HG03196 (cell line): ENCODE data around the gene STK35.

ENCODE experiments used
- ATAC-seq: cut with Tn5 transposase; IDR thresholded peaks from one replicate; pipeline ENCODE4 v1.9.1; 2021; ENCODE audit not compliant: unreplicated experiment

The STK35 gene

DNA sequence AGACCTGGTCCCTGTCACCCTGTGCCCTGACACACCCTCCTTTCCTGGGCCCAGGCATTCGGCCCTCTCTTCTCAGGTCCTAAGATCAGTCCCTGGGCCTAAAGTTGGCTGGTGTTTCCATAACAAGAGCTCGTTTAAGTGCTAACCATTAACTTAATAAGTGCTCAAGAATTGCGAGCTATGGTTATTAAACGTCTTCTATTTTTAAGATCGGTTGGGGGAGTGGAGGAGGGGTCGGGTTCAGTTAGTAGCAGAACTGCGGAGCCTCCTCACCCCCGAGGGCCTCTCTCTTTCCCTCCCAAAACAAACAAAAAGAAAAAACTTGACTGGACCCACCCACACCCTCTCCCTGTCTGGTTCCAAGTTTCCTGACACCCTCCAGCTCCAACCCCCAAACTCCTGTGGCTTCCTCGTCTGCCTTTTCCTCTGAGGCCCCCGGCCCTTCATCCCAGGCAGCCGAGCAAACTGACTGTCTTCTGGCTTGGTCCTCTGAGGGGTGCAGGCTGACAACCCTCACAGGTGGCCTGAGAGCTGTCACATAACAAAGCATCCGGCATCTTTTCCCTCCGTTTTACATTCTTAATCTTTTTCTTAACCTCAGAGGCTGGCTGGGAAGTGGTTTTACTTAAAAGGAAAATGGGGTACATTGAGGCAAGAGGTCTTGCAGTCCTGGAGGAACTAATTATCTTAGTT, 2.0 kb downstream of the STK35 start:
- no peak for ATAC-seq

DNA sequence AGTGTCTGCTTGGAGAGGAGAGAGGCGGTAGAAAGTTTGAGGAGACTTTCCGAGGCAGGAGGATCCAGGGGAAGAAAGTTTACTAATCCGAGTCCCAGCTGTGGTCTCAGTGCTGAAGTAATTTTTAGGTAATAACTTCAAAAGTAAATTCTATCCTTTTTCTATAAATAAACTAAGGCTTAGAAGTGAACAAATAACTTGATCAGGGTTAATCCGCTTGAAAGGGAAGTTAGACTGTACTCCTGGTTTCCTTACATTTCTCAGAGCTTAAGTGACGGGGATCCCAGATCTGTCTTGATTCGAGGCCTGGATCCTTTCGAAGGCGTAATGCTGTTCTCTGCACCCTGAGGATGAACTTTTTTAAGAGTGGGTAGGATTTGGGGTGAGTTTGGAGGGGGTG, 2.6 kb downstream of the STK35 start:
- no peak for ATAC-seq

DNA sequence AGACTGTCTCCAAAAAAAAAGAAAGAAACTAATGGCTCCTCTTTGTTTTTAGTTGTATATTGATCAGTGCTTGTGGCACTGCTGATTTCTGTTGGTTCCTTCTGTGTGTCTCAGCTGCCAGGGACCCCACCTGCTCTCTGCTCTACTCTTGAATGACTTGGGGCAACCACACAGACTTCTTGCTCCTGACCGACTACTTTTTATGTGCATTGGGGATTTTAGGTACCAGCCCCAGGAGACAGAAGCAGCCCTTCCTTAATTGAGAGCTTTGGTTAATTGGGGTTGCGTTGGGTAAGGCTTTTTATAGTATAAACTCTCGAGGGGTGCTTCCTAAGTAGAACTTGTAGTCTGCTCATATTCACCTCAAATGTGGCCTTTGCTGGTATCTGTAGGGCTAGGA, 6.9 kb downstream of the STK35 start:
- ATAC-seq = no peak

DNA sequence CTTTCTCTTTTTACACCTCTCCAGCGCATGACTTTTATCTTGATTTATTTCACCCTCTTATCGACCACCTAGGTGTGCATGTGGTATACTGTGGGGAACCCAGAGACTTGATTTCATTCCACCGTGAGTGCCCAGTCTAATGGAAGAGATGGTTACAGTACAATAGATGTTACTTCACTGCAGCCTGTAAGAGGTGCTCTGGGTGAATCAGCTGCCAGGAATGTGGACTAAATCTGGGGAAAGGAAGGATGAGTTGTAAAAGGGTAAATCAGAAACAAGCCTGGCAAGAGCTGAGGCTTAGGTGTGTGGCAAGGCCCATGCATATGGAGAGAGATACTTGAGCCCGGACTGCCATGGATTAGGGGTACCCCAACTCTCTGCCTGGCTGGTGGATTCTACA, 7.4 kb downstream of the STK35 start:
- no peak for ATAC-seq

DNA sequence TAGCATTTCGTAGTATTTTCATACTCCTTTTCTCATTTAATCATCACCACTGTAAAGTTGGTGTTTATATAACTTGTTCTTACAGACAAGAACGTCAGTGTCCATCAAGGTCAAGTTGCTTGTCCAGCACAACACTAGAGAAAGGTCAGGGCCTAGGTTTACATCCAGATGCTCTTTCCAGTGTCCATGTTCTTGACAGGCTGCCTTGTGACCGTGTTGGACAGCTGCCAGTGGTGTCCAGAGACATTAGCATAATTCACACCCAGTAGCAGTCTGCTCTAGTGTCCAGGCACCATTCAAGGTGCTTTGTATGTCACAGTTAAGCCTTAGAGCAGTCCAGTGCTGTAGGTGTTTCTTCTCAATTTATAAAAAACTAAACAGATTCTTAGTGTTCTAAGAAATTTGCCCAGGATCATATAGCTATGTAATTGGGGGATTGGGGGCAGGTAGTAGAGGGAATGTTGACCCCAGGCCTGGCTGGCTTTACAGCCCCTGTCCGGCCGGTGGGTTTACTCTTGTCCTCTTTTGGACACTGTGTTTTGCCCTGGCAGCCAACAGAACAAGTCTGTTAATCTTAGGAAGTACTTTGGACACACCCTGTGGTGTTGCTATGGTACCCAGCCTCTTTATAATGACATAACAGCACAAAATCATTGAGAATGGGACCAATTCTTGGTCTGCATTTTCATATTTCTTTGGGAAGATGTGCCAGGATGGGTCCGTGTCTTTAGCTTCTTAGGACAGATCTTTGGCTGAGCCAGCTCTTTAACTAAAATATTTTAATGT, 8.0 kb downstream of the STK35 start:
- no peak for ATAC-seq

DNA sequence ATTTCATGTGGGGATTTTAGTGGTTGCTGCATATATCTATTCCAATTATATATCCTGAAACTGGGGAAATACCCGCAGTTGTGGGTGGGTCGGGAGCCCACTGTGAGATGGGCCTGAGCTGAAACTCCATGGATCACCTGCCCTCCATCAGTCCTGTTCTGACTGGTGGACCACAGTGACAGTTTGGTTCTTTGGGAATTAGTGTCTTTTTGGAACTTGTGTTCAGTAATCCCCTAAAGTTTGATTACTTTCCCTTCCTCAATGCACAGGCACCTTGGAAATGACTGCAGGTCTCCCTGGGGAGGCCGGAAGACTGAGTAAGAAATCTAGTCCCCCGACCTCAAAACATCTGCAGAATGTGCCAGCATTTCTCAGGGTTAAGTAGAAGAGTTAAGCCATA, 11.3 kb downstream of the STK35 start:
- ATAC-seq = no peak

DNA sequence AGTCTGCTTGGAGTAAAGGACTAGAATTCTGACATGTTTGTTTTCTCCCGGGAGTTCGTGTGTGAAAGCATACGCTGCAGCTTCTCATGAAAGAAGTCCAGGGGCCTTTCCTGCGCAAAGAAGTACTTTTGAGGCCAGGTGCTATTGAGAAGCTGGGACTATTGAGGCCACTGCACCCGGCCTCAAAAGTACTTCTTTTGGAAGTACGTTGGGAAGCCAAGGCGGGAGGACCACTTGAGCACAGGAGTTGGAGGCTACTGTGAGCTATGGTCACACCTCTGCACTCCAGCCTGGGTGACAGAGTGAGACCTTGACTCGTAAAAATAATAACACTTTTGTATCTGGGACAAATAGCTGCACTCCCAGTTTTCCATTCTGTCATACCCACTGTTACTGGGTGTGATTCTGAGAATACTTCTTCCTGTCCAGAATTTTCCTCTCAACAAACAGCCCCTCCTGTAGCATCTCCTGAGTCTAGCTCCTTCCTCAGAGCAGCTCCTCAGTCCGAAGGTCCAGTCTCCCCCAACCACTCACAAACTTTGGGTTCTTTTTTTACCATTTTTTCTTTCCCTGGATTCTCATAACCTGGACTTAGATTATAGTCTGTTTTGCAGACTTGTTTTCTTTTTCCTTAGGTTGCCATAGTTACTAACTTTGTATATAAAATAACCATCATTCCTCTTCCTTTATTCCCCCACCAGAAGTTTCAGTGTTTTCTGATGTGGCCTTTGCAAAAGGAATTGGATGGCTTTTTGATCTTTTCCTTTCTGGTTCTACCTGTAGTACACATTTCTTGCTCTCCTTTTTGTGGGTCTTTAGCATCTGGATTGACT, 12.7 kb downstream of the STK35 start:
- ATAC-seq = no peak

DNA sequence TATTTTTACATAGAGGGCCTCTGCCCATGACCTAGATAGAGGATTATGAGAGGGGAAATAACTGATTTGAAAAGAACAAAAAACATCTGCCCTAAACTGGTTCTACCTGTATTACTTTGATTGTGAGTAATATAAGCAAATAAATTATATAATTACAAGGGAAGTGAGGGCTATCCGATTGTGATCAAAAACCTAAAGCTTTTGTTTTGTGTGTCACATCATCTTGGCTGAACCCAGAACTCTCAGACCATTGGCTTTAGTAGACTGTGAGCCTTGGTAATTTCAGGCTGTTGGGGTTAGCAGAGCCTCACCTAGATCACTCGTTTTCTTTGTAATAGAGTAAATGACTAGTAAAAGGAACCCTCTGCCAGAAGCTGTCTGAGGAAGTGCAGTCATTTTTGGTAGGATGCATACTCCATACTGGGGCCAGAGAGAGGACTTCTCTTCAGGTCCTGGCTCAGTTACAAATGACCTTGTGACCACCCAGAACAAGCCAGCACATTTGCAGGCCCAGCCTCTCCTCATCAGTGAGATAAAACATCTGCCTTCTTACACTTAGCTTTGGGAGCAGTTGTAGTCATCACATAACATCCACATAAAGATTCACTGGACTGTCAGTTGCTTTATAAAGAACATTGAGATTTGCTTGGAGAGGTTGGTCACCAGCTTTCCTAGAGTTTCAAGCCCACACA, 13.5 kb downstream of the STK35 start:
- no peak for ATAC-seq

DNA sequence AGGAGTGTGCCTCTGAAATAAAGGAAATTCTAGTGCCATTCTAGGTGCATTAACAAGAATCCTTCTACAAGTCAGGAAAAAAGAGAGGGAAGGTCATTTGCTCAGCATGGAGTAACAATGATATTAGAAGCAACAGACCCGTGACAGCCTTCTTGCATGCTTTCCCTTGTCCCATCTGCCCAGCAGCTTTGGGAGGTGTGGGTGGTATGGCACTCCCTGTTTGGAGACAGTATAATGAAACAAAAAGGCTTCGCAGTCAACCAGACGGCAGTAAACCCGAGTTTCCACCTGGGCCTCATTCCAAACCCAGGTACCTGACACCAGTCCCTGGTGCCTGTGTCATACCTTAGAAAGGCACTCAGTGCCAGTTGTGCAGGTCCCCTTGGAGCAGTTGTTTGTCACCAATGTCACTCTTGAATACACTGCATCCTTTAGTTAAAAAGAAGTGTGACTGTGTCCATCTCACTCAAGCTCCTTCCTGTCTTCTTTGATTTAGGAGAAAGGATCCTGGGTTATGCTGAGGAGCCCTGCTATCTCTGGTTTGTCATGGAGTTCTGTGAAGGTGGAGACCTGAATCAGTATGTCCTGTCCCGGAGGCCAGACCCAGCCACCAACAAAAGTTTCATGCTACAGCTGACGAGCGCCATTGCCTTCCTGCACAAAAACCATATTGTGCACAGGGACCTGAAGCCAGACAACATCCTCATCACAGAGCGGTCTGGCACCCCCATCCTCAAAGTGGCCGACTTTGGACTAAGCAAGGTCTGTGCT, 14.7 kb downstream of the STK35 start:
- ATAC-seq = no peak

DNA sequence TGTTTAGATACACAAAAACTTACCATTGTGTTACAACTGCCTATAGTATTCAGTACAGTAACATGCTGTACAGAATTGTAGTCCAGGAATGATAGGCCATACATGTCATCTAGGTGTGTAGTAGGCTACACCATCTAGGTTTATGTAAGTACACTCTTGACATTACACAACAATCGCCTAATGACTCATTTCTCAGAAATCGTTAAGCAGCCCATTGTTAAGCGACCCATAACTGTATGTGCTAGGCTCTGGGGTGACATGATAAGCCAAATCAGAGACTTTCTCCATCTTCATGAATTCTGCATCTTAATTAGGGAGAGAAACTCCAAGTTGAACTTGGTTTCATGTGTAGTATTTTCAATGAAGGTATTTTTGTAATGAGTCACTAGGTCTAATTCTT, 17.2 kb downstream of the STK35 start:
- no peak for ATAC-seq

DNA sequence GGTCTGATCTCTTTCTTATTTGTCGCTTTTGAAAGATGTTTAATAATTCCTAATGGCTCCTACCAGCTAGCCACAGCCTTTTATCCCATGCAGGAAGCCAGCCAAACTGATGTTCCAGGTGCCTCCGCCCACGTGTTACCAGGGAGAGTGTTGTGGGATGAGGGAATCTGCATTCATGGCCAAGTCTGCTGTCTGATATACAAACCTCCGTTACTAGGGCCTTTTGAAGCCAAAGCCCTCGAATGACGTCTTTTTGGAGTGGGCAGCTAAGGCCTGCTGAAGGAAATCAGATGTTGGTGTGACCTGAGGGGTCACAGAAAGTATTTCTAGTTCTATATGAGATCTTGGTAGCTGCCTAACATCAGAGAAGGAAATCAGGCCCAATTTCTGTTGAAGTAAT, 21.3 kb downstream of the STK35 start:
- ATAC-seq = no peak

DNA sequence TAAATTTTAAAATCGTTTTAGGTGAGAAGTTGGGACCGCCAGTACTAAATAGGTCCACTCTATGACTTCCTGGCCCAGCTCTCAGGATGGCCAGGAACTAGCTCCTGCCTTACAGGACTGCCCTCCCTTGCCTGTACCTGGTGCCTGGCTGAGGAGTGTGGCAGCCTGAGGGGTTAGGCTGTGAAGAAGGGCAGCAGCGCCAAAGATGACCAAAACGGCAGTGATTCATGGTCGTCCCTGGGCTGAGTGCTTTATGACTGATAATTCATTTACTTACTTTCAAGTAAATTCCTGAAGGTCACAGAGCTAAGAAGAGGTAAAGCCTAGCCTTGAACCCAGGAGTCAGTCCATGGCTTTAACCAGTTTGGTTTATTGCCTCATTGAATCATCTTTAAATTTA, 22.1 kb downstream of the STK35 start:
- no peak for ATAC-seq

DNA sequence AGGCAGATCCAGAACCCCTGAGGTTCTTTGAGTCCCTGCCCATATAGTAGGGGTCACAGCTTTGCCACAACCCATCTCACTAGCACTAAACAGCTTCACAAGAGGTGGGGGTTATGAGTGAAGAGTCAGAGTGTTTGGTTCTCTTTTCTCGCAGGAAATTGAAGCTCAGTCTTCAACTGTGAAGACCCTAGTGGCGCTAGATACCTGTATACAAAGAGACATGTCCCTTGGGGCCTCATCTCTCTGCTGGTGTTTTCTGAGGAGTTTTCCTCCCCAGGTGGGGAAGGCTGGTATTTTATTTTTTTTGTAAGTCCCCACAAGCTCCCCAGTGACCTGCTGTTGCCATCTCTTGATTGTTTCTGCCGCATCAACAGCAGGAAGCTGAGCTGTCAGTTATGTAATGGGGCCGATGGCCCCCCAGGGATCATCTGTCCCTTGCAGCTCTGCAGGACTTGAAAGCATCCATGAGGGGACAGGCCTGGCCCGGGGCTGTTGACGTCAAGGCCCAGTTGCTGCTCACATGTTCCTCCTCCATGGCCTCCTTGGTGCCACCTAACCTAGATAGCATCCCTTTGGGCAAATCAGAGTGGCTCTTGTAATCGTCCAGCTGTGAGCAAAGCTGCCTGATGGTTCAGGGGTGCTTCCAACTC, 23.1 kb downstream of the STK35 start:
- no peak for ATAC-seq

DNA sequence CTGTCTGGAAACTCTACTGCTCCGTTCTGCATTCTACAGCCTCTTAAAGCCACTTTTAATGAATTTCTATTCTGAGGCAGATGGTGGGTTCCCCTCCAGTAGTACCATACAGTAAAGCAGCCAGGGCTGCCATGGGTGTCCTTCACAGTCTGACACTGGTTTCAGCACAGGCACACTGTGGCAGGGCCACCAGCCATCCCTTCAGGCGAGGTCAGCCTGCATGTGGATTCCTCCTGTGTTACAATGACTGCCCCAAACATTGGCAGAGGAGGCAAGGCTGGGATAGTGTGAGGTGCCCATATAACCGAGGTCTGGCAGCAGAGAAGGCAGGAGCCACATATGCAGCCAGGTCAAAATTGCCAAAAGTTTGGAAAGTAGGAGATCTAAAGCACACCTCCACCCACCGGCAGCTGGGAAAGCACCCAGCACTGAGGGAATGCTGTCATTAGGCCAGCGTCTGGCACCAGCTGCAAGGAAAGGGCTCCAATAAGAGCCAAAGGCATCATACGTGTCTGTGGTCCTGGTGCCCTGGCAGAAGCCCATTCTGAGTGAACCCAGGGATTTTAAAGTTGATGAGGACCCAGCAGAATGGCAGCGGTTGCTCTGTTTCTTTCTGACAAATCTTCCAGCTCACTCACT, 24.0 kb downstream of the STK35 start:
- ATAC-seq = no peak

DNA sequence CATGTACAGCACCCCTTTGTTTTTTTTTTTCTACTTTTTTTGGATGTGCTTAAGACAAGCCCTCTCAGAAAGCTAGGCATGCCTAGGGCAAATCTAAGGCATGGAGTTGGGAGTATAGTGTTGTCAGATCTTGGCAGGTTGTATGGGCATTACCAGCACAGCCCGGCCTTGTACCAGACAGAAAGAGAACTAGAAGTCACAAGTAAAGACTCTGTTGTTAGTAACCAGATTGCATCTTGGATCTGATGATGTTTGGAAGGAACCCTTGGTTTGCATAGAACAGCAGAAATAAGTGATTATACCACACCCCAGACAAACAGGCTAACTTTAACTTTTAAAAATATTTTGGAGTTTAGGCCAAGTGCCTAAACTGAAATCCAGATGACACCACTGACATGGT, 25.6 kb downstream of the STK35 start:
- ATAC-seq = no peak

DNA sequence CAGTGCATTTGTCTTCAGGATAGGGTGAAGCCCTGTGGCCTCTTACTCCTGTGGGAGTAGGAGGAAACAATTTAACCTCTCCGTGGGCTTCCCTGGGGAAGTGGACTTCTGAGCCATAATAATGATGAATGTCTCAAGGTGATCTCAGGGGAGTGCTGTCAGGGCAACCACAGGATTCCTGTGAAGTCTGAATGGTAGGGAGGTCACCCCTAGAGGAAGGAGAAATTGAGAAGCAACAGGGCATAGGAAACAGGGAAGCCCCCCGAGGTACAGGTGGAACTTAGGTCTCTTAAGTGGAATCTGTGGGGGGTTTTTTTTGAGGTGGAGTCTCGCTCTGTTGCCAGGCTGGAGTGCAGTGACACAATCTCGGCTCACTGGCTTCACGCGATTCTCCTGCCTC, 26.9 kb downstream of the STK35 start:
- ATAC-seq = no peak

DNA sequence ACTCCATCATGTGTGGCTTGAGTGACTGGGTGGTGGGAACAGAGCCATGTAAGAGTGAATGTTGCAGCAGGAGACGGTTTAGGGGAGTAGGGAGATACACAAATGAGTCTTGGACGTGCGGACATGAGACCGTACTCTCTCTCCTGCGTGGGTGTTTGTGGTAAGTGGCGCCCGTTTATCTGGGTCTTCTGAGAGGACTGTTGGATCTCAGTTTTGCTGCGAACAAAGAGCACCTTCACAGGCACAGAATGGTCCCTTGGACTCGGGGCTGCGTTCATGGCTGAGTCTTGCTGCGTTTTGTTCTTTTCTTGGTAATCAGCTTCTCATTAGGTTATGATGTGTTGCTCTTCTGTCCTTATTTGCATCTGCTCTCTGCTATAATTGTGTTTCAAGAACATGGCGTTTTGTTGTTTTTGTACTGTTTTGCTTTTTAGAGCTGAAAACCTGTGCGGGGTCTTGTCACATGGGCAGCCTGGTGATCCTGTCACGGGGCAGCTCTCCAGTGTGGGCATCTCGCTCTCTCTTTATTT, 28.5 kb downstream of the STK35 start:
- no peak for ATAC-seq

DNA sequence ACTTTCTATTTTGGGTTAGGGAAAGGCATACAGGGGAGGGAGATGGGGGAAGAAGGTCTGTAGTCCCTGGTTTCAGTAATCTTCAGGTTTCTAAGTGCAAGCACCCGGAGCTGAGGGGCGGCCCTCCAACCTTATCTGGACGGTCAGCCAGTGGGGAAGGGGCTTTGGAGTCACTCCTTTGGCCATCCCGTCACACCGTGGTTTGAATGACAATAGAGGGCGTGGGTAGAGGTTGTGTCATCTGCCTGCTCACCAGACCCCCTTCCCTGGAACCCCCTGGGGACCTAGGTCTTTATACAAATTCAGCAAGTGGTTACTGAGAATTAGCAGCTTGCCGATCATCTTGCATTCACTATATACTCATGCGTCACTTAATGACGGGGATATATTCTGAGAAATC, 29.1 kb downstream of the STK35 start:
- ATAC-seq = no peak

DNA sequence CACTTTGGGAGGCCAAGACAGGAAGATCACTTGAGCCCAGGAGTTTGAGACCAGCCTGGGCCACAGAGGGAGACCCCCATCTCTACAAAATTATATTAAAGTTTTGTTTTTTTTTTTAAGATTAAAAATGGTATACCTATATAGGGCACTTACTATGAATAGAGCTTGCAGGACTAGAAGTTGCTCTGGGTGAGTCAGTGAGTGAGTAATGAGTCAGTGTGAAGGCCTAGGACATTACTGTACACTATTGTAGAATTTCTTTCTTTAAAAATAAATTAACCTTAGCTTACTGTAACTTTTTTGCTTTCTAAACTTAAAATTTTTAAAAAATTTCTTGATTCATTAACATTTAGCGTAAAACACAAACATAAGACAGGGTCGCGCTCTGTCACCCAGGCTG, 29.7 kb downstream of the STK35 start:
- no peak for ATAC-seq
